ENCODE measurements around the gene RNF208.
A peak's percentile ranks its signal among the peaks of the same experiment; 100 is the strongest.

GRCh38 chr9:137176302-137177182, 45.5 kb downstream of the RNF208 start:
- TF ChIP-seq, protein P1, sequence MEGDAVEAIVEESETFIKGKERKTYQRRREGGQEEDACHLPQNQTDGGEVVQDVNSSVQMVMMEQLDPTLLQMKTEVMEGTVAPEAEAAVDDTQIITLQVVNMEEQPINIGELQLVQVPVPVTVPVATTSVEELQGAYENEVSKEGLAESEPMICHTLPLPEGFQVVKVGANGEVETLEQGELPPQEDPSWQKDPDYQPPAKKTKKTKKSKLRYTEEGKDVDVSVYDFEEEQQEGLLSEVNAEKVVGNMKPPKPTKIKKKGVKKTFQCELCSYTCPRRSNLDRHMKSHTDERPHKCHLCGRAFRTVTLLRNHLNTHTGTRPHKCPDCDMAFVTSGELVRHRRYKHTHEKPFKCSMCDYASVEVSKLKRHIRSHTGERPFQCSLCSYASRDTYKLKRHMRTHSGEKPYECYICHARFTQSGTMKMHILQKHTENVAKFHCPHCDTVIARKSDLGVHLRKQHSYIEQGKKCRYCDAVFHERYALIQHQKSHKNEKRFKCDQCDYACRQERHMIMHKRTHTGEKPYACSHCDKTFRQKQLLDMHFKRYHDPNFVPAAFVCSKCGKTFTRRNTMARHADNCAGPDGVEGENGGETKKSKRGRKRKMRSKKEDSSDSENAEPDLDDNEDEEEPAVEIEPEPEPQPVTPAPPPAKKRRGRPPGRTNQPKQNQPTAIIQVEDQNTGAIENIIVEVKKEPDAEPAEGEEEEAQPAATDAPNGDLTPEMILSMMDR (IDR thresholded peaks at IDR 0.05): peak in 2 of 3 donors; percentile 51 to 58
- no peak for TF ChIP-seq POLR2A (IDR thresholded peaks at IDR 0.05)

All from breast epithelium (tissue), 3 donors.